SK-N-MC (cell line): Measurements from ENCODE around the gene RBKS.
"Not testable (repeated sequence)": the region's sequence is repeated elsewhere in the genome, so short reads cannot be mapped to it uniquely, and the experiment has no call there.

Experiments used
- EZH2 ChIP-seq: fragments of 200-600 bp; sonication (generic); IDR thresholded peaks from one replicate; pipeline ENCODE4 v1.6.1; 2017; ENCODE audit warnings: antibody characterized with exemption
- FOXP2 ChIP-seq: optimal IDR thresholded peaks from 2 replicates; pipeline ENCODE3; 2011; ENCODE audit warnings: mild to moderate bottlenecking, moderate library complexity; ENCODE audit not compliant: insufficient read depth; ENCODE audit errors: extremely low read length, control extremely low read depth
- POLR2AphosphoS5 ChIP-seq: IDR thresholded peaks from 2 replicates; pipeline ENCODE4 v1.6.1; 2012; ENCODE audit warnings: mild to moderate bottlenecking, low read depth, low read length, borderline replicate concordance

- TF ChIP-seq POLR2AphosphoS5, EZH2, FOXP2: not testable (repeated sequence)
Observed at GRCh38 chr2:27881815-27882583, 8.2 kb downstream of the RBKS start.
